Suprapubic skin (tissue), 4 donors: ENCODE data around the gene FRMD1. TPM values are rescaled to one million over a fixed set of nuclear protein-coding genes. Genes with fewer than 3 reads are reported as not detected.
A peak's percentile ranks its signal among the peaks of the same experiment; 100 is the strongest.

ENCODE experiments used
- DNase-seq, 2 donors: peaks; one replicate each; pipeline ENCODE4 v3.0.0-alpha.2; 2019; ENCODE audit warnings: low spot score in 2 of 2
- H3K27ac ChIP-seq: fragments of 200-600 bp; sonication (generic); one replicate; pipeline ENCODE4 v1.5.1; 2019
- H3K27me3 ChIP-seq: fragments of 200-600 bp; sonication (generic); one replicate; pipeline ENCODE4 v1.5.1; 2019
- H3K36me3 ChIP-seq: fragments of 200-600 bp; sonication (generic); one replicate; pipeline ENCODE4 v1.5.1; 2019
- H3K4me1 ChIP-seq: fragments of 200-600 bp; sonication (generic); one replicate; pipeline ENCODE4 v1.5.1; 2019
- H3K4me3 ChIP-seq: fragments of 200-600 bp; sonication (generic); one replicate; pipeline ENCODE4 v1.5.1; 2019; ENCODE audit warnings: mild to moderate bottlenecking
- H3K9me3 ChIP-seq: fragments of 200-600 bp; sonication (generic); one replicate; pipeline ENCODE4 v1.5.1; 2019
- EP300 ChIP-seq: sonication (generic); formaldehyde crosslinking; IDR thresholded peaks from one replicate; pipeline ENCODE4 v1.6.1; 2017; ENCODE audit warnings: antibody characterized with exemption
- POLR2A ChIP-seq, 2 donors: fragments of 450-650 bp; IDR thresholded peaks; one replicate each; pipeline ENCODE4 v1.6.1; 2017; ENCODE audit warnings: antibody characterized with exemption in 2 of 2, mild to moderate bottlenecking in 2 of 2, moderate library complexity in 2 of 2
- POLR2AphosphoS5 ChIP-seq, 3 donors: sonication (generic); formaldehyde crosslinking; IDR thresholded peaks; one replicate each; pipeline ENCODE4 v1.6.1; 2017; ENCODE audit warnings: antibody characterized with exemption in 3 of 3
- WGBS: methylation state at CpG from one replicate; pipeline ENCODE4 v1.1.5; 2018; 5-methylcytosine and 5-hydroxymethylcytosine counted together
- total RNA-seq, 4 donors: library from RNA; depleted of rRNA; stranded (reverse); fragments of >200 nt; gene quantifications; one replicate each; pipeline ENCODE4 v1.1.0, GENCODE V29; 2016
- TF ChIP-seq, protein P1 (sequence below), 2 donors: fragments of 200-600 bp in 1 of 2; fragments of 450-650 bp in 1 of 2; sonication (generic) in 1 of 2; IDR thresholded peaks; one replicate each; pipeline ENCODE4 v1.5.1; 2016 to 2019; ENCODE audit warnings: antibody characterized with exemption in 2 of 2, mild to moderate bottlenecking in 1 of 2, moderate library complexity in 1 of 2

FRMD1 gene
- total RNA-seq, 4 donors from 2014 or later, result 0.64 to 2.6 (median 1.5) TPM

GRCh38 chr6:168125429-168126001 is 46.5 kb upstream of the FRMD1 start:
- Histone ChIP-seq H3K36me3 (no peaks in the 10 kb centered on the region), H3K9me3 (no peaks in the 10 kb centered on the region), H3K4me1 (no peaks in the 10 kb centered on the region), H3K27ac (no peak overlapping the region), H3K4me3 (no peak overlapping the region), H3K27me3 (peaks cover 3% of the 10 kb centered on the region)
- 93% methylated on average over 18 of the region's 22 CpGs for WGBS
- peak in 1 of 2 donors; percentile 41 for DNase-seq
- TF ChIP-seq EP300 (no peak), POLR2AphosphoS5 (IDR thresholded peaks at IDR 0.05) (no peak), POLR2A (IDR thresholded peaks at IDR 0.05) (no peak)
- TF ChIP-seq, protein P1, sequence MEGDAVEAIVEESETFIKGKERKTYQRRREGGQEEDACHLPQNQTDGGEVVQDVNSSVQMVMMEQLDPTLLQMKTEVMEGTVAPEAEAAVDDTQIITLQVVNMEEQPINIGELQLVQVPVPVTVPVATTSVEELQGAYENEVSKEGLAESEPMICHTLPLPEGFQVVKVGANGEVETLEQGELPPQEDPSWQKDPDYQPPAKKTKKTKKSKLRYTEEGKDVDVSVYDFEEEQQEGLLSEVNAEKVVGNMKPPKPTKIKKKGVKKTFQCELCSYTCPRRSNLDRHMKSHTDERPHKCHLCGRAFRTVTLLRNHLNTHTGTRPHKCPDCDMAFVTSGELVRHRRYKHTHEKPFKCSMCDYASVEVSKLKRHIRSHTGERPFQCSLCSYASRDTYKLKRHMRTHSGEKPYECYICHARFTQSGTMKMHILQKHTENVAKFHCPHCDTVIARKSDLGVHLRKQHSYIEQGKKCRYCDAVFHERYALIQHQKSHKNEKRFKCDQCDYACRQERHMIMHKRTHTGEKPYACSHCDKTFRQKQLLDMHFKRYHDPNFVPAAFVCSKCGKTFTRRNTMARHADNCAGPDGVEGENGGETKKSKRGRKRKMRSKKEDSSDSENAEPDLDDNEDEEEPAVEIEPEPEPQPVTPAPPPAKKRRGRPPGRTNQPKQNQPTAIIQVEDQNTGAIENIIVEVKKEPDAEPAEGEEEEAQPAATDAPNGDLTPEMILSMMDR (IDR thresholded peaks at IDR 0.05), result no peak

- no peaks in the 10 kb centered on the region for H3K9me3 ChIP-seq
- H3K27ac ChIP-seq, result no peak overlapping the region
- DNase-seq, result peak in 1 of 2 donors; percentile 47
- peaks cover 3% of the 10 kb centered on the region for H3K27me3 ChIP-seq
- TF ChIP-seq POLR2A (IDR thresholded peaks at IDR 0.05), result no peak
- TF ChIP-seq, protein P1 (IDR thresholded peaks at IDR 0.05), result no peak
- no peak for TF ChIP-seq POLR2AphosphoS5 (IDR thresholded peaks at IDR 0.05)
- no peak for TF ChIP-seq EP300
- H3K36me3 ChIP-seq, result no peaks in the 10 kb centered on the region
- WGBS, result 94% methylated on average over 11 of the region's 11 CpGs
- H3K4me3 ChIP-seq, result no peak overlapping the region
- no peaks in the 10 kb centered on the region for H3K4me1 ChIP-seq
Measured at GRCh38 chr6:168124921-168125320, 45.9 kb upstream of the FRMD1 start.

DNA sequence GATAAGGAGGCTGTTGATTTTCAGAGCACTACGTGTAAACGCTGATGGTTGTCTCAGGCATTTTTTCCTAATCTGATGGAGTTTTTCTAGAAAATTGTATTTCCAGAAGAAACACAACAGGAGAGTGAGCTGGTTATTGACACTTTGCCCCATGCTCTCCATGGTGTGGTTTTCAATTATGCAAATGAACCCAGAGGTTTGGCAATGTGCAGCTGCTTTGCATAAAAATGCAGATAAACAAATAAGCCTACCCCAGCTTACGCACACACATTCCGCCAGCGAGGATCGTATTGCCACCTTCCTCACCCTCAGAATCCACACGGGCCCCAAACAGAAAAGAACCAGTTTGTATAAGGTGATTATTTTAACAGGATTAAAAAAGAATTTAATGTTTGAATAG is 45.1 kb upstream of the FRMD1 start:
- Histone ChIP-seq H3K27me3 (peaks cover 3% of the 10 kb centered on the region), H3K27ac (no peak overlapping the region), H3K36me3 (no peaks in the 10 kb centered on the region), H3K9me3 (no peaks in the 10 kb centered on the region), H3K4me1 (no peaks in the 10 kb centered on the region), H3K4me3 (no peak overlapping the region)
- TF ChIP-seq POLR2AphosphoS5 (IDR thresholded peaks at IDR 0.05), result no peak
- no peak for TF ChIP-seq EP300
- no peak for TF ChIP-seq POLR2A (IDR thresholded peaks at IDR 0.05)
- TF ChIP-seq, protein P1 (IDR thresholded peaks at IDR 0.05), result no peak
- 90% methylated on average over 7 of the region's 7 CpGs for WGBS
- DNase-seq, result no peak

DNA sequence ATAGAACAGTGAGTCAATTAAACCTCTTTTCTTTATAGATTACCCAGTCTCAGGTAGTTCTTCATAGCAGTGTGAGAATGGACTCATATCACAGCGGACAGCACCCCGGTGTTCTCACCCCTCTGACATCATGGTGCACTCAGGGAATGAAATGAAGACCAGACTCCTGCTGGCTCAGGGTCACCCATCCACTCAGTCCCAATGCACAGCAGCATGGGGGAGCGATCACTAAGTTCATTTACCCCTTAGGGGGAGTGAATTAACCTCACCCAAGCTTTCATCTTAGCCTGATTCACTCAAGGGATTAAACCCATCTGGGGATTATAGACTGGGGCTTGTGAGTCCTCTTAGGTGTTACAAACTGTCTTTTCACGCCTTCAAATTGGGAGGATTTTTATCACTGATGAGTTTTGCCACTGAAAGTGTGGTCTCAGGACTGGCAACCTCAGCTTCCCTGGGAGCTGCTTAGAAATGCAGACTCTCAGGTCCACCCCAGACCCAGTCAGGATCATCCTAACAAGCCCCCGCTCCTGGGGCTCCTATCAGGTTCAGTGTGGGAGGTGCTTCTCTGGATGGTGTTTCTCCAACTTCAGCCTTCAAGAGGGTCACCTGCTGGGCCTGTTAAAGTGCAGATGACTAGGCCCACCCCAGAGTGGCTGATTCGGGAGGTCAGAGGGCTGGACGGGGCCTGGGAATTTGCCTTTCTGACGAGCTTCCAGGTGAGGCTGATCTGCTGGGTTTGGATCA is 44.3 kb upstream of the FRMD1 start:
- Histone ChIP-seq H3K4me1 (no peaks in the 10 kb centered on the region), H3K4me3 (no peak overlapping the region), H3K36me3 (no peaks in the 10 kb centered on the region), H3K27me3 (peaks cover 3% of the 10 kb centered on the region), H3K27ac (no peak overlapping the region), H3K9me3 (no peaks in the 10 kb centered on the region)
- 100% methylated on average over 6 of the region's 8 CpGs for WGBS
- TF ChIP-seq POLR2AphosphoS5 (IDR thresholded peaks at IDR 0.05) (no peak), POLR2A (IDR thresholded peaks at IDR 0.05) (no peak), EP300 (no peak)
- TF ChIP-seq, protein P1 (IDR thresholded peaks at IDR 0.05), result no peak
- peak; percentile 21 to 72 for DNase-seq

DNA sequence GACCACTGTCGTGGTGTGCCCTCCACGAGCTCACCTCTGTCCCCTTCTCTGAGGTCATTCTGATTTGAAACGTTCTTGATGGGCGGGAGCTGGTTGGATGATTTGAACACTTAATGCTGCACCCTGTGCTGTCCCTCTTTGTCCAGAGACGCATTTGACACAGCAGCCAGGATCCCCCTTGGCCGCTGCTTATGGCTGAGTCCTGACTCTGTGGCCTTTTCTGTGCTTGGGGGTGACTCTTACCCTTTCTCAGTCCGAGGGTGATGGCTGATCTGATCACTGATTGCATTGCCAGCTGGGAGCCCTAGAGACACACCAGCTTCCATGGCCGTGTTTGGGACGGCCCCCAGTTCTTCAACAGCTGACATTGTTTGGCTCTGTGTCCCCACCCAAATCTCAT is 43.5 kb upstream of the FRMD1 start:
- Histone ChIP-seq H3K4me1 (no peaks in the 10 kb centered on the region), H3K9me3 (no peaks in the 10 kb centered on the region), H3K36me3 (no peaks in the 10 kb centered on the region), H3K27me3 (peaks cover 3% of the 10 kb centered on the region), H3K27ac (no peak overlapping the region), H3K4me3 (no peak overlapping the region)
- whole genome bisulfite sequencing, result 86% methylated on average over 9 of the region's 9 CpGs
- no peak for TF ChIP-seq POLR2AphosphoS5 (IDR thresholded peaks at IDR 0.05)
- TF ChIP-seq, protein P1 (IDR thresholded peaks at IDR 0.05), result no peak
- TF ChIP-seq EP300, result no peak
- no peak for TF ChIP-seq POLR2A (IDR thresholded peaks at IDR 0.05)
- peak; percentile 20 to 35 for DNase-seq
